ENCODE measurements around the gene GLIPR1.
A peak's percentile ranks its signal among the peaks of the same experiment; 100 is the strongest.
"Not testable (repeated sequence)": the region's sequence is repeated elsewhere in the genome, so short reads cannot be mapped to it uniquely, and the experiment has no call there.

Gene GLIPR1

GRCh38 chr12:75511116-75512048, 30.8 kb downstream of the GLIPR1 start, which contains the start of gene KRR1:
Gene KRR1 (minus strand): TSS chr12:75511609. CDS start chr12:75511597, 12 bp downstream.
- in situ Hi-C loops (cut with HindIII; ENCODE audit: low sequenced_read_pairs): no loop called here
- peak within 1 kb of the TSS; percentile 97 for H3K4me3 ChIP-seq (ENCODE audit: low read depth, low read length)
- DNase-seq (ENCODE audit: low read depth, low spot score): peak; percentile 99
- no peak for TF ChIP-seq CTCF (IDR thresholded peaks at IDR 0.05; ENCODE audit: low read depth, low read length)

- in situ Hi-C loops (cut with HindIII; ENCODE audit: low sequenced_read_pairs); H3K4me3 ChIP-seq (ENCODE audit: low read depth, low read length); DNase-seq (ENCODE audit: low read depth, low spot score): not testable (repeated sequence)
These were observed 40.7 kb downstream of the GLIPR1 start for GRCh38 chr12:75521224-75521623.

GRCh38 chr12:75522124-75522523, 41.6 kb downstream of the GLIPR1 start:
- DNase-seq (ENCODE audit: low read depth, low spot score); H3K4me3 ChIP-seq (ENCODE audit: low read depth, low read length); in situ Hi-C loops (cut with HindIII; ENCODE audit: low sequenced_read_pairs): not testable (repeated sequence)

GRCh38 chr12:75525263-75525662, 44.7 kb downstream of the GLIPR1 start:
- H3K4me3 ChIP-seq (ENCODE audit: low read depth, low read length): no peak overlapping the region
- peak; percentile 71 for TF ChIP-seq CTCF (IDR thresholded peaks at IDR 0.05; ENCODE audit: low read depth, low read length)
- DNase-seq (ENCODE audit: low read depth, low spot score): no peak
- in situ Hi-C loops (cut with HindIII; ENCODE audit: low sequenced_read_pairs): no loop called here

GRCh38 chr12:75526655-75527511, 46.3 kb downstream of the GLIPR1 start:
- TF ChIP-seq CTCF (IDR thresholded peaks at IDR 0.05; ENCODE audit: low read depth, low read length): peak; percentile 59
- in situ Hi-C loops (cut with HindIII; ENCODE audit: low sequenced_read_pairs): no loop called here
- peak; percentile 80 for DNase-seq (ENCODE audit: low read depth, low spot score)
- no peak overlapping the region for H3K4me3 ChIP-seq (ENCODE audit: low read depth, low read length)

- no peak for DNase-seq (ENCODE audit: low read depth, low spot score)
- in situ Hi-C loops (cut with HindIII; ENCODE audit: low sequenced_read_pairs): no loop called here
- no peak overlapping the region for H3K4me3 ChIP-seq (ENCODE audit: low read depth, low read length)
- no peak for TF ChIP-seq CTCF (IDR thresholded peaks at IDR 0.05; ENCODE audit: low read depth, low read length)
These were observed 47.7 kb downstream of the GLIPR1 start for GRCh38 chr12:75528272-75528671.

GRCh38 chr12:75528692-75529091, 48.1 kb downstream of the GLIPR1 start:
- in situ Hi-C loops (cut with HindIII; ENCODE audit: low sequenced_read_pairs): no loop called here
- DNase-seq (ENCODE audit: low read depth, low spot score): no peak
- no peak for TF ChIP-seq CTCF (IDR thresholded peaks at IDR 0.05; ENCODE audit: low read depth, low read length)

More at GRCh38 chr12:75528692-75529091, 48.1 kb downstream of the GLIPR1 start:
- no peak overlapping the region for H3K4me3 ChIP-seq (ENCODE audit: low read depth, low read length)
